AG08395 (cell line): ENCODE data around the gene SEMA6A.

Source experiments
- DNase-seq: peaks from one replicate; pipeline ENCODE4 v3.0.0; 2012; ENCODE audit warnings: mixed read lengths, low spot score

Gene SEMA6A

DNA sequence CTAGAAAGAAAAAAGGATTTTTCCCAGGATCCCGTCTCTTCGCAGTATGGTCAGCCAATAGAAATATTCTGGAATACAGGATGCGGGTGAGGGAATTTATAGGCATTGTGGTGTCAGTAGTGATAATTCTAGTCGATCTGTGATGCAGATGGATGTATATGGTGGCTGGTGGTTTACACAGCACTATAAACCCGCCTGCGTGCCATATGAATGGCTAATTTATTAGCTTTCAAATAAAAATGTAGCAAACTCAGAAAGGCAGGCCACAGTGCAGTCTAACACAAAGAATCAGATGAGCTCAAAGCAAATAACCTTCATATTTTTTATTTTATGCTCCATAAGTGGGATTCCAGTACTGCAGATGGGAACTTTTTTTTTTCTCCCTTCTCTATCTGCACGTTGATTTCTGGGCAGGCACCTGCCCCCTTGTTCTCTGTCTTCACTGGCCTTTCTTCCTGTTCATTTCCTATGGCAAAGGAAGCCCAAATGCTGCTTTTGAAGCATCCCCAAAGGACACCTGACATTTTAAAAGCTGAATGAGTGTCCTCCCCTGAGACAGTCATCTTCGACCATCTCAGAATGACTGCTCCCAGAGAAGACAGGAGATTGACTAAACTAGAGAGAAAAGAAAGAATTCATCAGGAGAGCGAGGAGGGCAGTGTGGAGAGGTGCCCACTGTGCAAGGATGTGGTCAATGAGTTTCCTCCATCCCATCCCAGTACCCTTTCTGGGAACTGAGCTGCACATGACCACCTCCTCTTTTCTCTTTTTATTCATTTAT, 52.1 kb downstream of the SEMA6A start:
- no peak for DNase-seq

- DNase-seq, result no peak
These were observed 53.3 kb downstream of the SEMA6A start for GRCh38 chr5:116521173-116521872.

DNA sequence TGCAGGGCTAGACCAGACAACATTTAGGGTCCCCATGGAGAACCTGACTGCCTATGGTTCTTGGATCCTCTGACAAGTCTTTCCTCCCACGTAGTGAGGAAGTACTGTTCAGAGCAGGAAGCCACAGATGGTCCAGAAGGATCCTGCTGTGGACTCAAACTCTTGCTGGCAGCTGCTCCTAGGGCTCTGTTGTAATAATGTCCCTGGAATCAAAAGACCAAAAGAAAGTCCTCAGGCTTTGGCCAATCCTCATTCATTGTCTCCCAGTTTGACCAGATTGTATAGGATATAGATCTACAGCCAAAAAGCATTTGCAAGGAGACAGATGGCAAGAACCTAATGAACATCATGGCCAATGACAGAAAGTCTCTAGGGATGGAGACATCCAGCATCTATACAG, 53.9 kb downstream of the SEMA6A start:
- DNase-seq, result no peak

DNA sequence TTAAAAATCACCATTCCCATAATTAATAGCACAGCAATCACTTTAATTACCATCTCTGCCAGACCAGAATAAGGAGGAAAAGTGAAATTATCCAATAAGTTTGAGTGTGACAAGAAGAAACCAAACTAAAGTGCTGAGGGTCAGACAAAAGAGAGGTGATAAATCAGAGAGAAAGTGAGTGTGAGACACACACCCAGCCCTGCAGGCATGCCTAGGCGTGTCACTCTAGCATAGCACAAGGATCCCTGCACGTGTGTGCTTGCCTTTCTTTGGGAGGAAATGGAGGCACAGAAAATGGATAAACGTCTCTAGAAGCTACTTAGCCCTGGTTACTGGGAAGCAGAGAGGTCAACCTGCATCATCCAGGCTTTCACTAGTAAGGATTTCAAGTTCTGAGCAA, 56.2 kb downstream of the SEMA6A start:
- DNase-seq, result no peak

GRCh38 chr5:116517488-116517887, 57.1 kb downstream of the SEMA6A start:
- DNase-seq, result no peak

DNA sequence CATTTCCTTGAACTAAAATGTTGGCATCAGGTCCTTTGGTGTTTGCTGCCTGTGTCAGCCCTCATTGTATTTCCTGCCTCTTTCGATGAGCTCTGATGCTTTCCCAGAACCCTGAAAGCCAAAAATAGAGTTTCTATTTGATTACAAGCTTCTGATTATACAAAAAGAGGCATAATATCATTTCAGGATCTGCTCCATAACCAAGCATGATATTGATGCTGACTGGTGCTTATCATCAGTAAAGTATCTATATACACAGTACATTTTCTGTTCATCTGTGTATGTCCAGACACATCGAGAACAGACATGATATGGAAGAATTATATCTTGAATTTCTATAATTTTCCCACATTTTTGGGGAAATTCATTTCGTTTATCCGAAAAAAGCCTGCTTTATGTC, 58.6 kb downstream of the SEMA6A start:
- DNase-seq, result no peak

- DNase-seq, result no peak
These were observed 60.1 kb downstream of the SEMA6A start for GRCh38 chr5:116514421-116514970.

DNA sequence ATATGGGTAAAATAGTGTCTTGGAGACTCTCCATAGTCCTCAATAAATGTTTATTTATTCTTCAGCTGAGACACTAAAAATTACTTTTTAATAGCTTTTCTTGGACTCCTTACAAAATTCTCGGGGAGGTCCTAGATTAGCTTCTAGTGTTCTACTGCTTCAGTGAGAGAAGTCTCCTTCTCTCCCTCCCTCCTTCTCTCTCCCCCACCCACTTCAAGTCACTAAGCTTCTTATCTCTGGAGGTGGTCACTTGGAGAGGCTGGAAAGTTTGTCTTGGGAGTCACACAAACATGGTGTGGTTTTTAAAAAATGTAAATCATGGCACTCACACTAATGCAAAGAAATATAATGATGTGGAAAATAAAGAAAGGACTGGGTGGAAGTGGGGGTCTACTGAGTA, 64.1 kb downstream of the SEMA6A start:
- DNase-seq, result no peak

DNA sequence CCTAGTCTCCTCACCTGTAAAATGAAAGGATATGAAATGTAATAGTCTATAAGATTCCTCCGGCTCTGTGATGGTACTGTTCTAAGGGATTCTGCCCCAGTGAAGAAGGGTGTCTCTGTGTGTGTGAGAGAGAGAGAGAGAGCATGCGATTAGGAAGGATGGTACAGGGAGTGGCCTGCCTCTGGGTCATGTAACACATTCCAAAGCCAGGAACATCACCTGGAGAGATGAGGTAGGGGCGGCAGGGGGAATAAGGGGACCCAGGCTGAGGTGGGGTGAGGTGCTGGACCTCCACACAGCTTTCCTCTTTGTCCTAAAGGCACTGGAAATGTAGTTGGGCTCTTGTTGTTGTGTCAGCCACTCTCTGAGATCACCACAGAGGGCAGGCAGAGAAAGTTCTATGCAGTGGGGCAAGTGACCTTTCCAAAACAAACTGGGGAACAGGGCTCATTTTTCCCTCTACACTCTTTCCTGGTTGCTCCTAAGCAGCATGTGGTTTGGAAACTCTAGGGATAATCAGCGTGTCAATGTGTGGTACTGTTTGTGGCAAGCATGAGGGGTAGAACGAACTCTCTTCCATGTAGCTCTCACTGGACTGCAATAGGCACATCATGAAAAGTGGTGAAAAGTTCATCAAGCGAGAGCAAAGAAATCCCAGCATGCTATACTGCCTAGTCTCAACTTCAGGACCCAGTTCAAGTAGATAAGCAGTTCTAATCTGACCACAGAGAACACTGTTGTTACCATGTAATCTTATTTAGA, 65.0 kb downstream of the SEMA6A start:
- DNase-seq, result no peak

DNA sequence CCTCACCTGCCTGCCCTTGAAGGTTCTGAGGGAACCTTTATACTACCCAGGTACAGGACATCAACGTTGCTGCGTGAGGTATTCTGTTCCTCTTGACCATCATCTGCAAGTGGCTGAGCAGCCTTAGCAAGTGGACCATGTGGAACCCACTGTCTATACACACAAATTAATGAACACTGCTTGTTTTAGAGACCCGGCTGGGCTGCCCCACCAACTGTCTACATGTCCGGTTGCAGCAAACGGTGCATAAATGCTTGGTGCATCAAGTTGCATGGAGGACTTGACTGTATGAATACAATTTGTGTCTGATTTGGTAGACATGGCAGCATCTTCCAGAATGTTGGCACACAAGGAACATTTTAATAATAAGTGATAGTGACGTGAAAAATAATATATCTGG, 65.8 kb downstream of the SEMA6A start:
- DNase-seq, result no peak

- DNase-seq, result no peak
These were observed 66.5 kb downstream of the SEMA6A start for GRCh38 chr5:116507941-116508655.

GRCh38 chr5:116507051-116507537, 67.5 kb downstream of the SEMA6A start:
- DNase-seq, result peak; percentile 10

- no peak for DNase-seq
These were observed 68.1 kb downstream of the SEMA6A start for GRCh38 chr5:116506488-116506887.

DNA sequence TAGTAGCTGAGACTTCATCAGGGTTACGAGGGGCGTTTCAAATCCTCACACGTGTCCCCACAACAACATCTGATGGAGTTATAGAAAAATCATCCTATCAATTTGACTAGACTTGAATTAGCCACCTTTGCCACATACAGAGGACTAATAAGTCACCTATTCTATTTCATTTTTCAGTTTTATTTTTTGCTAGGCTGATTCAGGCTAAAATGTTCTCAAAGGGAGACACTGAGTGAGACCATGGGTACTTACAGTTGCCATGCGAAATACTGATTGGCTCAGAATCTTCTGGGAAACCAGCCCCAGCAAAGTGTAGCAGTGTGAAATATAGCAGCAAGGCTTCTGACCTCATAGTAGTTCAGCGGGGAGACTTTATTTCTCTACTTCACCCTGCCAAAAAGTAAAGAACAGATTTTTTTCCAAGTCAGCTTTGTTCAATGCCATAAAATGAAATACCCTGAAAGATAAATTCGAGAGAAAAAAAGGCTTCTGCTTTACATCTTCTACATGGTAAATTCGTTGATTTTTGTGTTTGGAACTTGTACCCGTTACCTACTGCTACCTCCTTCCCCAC, 69.9 kb downstream of the SEMA6A start:
- DNase-seq, result no peak

- DNase-seq, result no peak
These were observed 72.0 kb downstream of the SEMA6A start for GRCh38 chr5:116502616-116503015.

- no peak for DNase-seq
These were observed 72.5 kb downstream of the SEMA6A start for GRCh38 chr5:116502138-116502537.

- DNase-seq, result no peak
These were observed 76.0 kb downstream of the SEMA6A start for GRCh38 chr5:116498503-116499048.

GRCh38 chr5:116497631-116498030, 77.0 kb downstream of the SEMA6A start:
- DNase-seq, result no peak

DNA sequence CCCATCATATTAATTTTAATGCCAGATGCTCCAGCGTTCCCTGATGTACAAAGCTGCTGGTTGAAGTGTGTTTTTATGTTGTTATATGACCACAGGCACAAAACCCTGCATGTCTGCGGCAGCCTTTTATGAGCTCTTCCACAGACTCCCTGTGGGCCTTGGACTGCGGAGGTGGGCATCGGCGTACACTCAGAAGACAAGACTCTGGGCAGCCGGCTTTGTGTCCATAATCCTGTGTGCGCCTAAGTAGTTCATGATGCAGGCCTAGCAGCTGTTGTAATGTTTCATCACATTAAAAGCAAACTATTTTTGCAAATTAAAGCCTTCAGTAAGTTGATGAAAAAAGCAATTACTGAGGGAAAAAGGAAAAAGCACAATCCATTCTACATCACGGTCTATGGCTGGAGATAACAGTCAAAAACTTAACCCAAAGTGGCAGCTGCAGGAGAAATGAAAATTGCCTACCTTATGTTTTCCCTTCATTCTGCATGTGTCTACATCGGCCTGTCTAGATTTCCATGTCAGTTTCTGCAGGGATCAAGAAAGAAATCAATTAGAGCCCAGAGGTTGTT, 78.8 kb downstream of the SEMA6A start:
- DNase-seq, result no peak

DNA sequence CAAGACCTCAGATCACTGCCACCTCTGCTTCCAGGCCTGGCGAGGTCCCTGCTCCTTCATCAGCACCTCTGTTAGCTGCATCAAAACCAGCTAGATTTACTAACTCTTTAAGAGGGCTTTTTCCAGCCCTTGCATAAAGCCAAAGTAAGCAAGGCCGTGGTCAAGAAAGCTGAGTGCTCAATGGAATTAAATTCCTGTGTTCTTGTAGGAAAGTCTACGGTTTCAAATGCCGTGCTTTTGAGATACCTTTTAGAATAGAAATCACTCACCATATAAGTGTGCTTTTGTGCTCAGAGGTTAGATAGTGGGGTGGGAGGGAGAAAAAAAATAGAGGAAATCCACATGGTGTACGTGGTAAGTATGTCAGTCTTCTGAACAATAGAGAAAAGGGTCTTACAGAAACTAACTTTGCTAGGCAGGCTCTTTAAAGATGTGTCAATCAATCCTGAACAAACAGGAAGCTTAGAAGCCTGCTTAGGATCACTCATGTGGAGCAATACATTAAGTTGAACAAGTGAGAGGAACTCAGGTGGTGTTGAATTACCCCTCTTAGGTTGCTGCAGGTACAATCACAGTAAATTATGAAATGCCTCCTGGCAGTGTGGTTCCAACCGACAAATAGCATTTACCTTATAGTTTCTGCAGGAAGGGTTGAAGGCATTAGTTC, 79.7 kb downstream of the SEMA6A start:
- DNase-seq, result no peak
